ENCODE results near the gene COBL.

The COBL gene

GRCh38 chr7:51140199-51141164 lies 176.1 kb downstream of the COBL start:
- DNase-seq (ENCODE audit: low read depth), result no peak

GRCh38 chr7:51139796-51140195 lies 176.8 kb downstream of the COBL start:
- DNase-seq (ENCODE audit: low read depth), result no peak

- DNase-seq (ENCODE audit: low read depth), result no peak
Observed at GRCh38 chr7:51138123-51139085, 178.2 kb downstream of the COBL start.

GRCh38 chr7:51135576-51135975 lies 181.0 kb downstream of the COBL start:
- no peak for DNase-seq (ENCODE audit: low read depth)

- DNase-seq (ENCODE audit: low read depth), result no peak
Observed at GRCh38 chr7:51134013-51134441, 182.6 kb downstream of the COBL start.

- no peak for DNase-seq (ENCODE audit: low read depth)
Observed at GRCh38 chr7:51132661-51133060, 183.9 kb downstream of the COBL start.

- DNase-seq (ENCODE audit: low read depth), result no peak
Observed at GRCh38 chr7:51129527-51130472, 186.8 kb downstream of the COBL start.

- DNase-seq (ENCODE audit: low read depth), result no peak
Observed at GRCh38 chr7:51128545-51129435, 187.8 kb downstream of the COBL start.

- no peak for DNase-seq (ENCODE audit: low read depth)
Observed at GRCh38 chr7:51127618-51127904, 189.0 kb downstream of the COBL start.

- no peak for DNase-seq (ENCODE audit: low read depth)
Observed at GRCh38 chr7:51126813-51127617, 189.6 kb downstream of the COBL start.

GRCh38 chr7:51126324-51126723 lies 190.3 kb downstream of the COBL start:
- DNase-seq (ENCODE audit: low read depth), result no peak

GRCh38 chr7:51124321-51124720 lies 192.3 kb downstream of the COBL start:
- DNase-seq (ENCODE audit: low read depth), result no peak

- no peak for DNase-seq (ENCODE audit: low read depth)
Observed at GRCh38 chr7:51123322-51124019, 193.1 kb downstream of the COBL start.

- DNase-seq (ENCODE audit: low read depth), result no peak
Observed at GRCh38 chr7:51121931-51122425, 194.6 kb downstream of the COBL start.

- no peak for DNase-seq (ENCODE audit: low read depth)
Observed at GRCh38 chr7:51121036-51121790, 195.4 kb downstream of the COBL start.

- DNase-seq (ENCODE audit: low read depth), result no peak
Observed at GRCh38 chr7:51118628-51119027, 198.0 kb downstream of the COBL start.

GRCh38 chr7:51114501-51114900 lies 202.1 kb downstream of the COBL start:
- no peak for DNase-seq (ENCODE audit: low read depth)

GRCh38 chr7:51113962-51114361 lies 202.6 kb downstream of the COBL start:
- DNase-seq (ENCODE audit: low read depth), result no peak

All from CMK (cell line).